ENCODE measurements around the gene SFI1. TPM values are rescaled to one million over a fixed set of nuclear protein-coding genes. Genes with fewer than 3 reads are reported as not detected.
A peak's percentile ranks its signal among the peaks of the same experiment; 100 is the strongest.
"Not testable (repeated sequence)": the region's sequence is repeated elsewhere in the genome, so short reads cannot be mapped to it uniquely, and the experiment has no call there.

The SFI1 gene
- total RNA-seq, 1 donor from 2014 or later: 22.1 TPM

DNA sequence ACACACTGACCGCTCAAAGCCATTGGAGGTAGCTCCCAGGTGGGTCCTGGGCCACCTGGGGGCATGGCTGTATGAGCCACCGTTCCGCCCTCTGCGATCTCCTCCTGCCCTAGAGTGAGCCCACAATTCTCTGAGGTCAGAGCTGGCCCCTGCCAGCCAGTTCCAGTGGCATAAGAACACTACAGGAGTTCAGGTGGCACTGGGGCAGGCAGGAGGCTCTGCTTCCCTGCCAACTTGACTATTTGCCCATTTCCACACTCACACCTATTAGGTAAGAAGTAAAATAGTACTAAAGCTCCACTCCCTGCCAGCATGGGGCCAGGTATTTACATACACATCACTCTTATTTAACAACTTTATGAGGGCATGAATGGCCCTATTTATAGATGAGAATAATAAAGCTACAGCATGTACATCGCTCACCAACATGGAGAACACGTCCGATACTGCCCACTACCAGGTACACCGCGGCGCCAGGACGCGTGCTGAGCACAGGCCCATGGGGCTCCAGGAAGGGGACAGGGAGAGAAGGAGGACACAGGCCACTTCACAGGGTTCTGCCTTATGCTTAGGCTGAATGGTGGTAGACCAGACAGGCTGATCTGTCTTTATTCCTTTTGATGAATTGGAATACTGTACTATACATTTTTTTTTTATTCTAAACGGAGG is 139.4 kb downstream of the SFI1 start:
- no peak for DNase-seq (ENCODE audit: low spot score)

DNA sequence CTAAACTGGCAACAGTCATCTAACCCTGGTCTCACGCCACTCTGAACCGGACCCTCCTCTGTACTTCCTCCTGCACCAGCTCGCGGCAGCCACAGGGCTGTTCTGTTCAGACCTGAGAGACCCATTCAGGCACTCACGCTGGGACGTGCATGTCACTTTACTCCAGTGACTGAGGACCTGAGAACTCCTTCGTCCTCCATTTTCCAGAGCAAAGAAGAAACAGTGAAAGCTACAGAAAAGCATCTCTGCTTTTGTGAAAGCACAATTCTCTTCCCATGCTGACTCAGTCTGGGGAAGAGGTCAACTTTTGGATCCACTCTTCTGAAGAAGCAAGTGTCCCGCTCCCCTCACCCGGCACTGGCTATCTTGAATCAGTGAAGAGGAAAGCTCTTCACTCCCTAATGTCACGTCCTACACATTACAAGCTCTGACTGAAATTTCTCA is 141.1 kb downstream of the SFI1 start:
- no peak for DNase-seq (ENCODE audit: low spot score)

DNA sequence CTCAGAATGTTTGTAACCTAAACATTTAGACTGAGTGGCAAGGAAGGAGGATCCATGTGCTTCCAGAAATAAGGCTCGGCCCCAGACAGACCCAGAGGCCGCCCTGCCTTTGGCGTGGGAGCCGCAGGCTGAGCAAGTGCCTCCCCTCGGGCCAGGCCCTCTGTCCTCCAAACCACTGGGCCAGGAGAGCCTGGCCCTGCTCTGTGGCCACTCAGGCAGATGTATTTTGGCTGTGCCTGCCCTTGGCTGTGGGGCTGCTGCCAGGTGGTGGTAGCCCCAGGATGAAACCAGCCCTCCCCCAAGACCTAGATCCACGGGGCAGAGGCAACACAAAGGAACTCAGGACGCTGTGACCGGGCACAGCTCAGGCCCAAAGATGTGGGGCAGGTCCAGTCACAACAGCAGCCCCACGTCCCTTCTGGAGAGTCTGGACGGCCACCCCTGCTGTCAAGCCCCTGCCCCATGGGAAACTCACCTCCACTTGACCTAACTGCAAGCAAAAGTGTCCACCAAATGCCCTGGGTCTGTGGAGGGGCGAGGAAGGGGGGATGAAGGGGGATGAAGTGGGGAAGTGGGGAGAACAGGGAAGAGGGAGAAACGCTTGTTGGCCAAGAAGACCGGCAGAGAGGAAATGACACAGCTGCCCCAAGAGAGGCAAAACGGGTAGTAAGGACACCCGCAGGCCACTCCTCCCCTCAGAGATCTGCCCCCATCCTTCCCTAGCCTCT is 141.7 kb downstream of the SFI1 start:
- DNase-seq (ENCODE audit: low spot score): no peak

DNA sequence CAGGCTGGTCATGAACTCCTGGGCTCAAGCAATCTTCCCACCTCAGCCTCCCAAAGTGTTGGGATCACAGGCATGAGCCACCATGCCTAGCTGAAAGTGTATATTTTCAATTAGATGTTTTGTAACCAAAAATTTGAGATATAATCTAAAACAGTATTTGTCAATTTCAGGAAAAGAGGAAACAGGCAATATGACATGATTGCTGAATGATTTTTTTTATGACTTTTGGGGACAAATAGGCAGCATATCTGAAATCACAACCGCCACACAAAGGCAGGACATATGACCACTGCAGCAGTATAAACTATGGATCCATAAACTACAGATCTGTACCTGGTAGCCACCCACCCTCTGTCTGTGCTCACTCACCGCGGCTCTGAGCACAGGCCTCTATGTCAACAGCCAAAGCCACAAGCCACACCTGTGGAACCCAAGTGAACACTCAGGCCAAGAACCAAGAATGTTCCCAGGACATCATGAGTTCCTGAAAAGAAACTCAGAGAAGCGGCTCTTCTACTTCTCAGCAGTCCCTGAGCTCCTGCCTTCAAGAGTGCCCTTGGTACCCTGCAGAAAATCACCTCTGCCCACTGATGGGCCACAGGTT is 143.2 kb downstream of the SFI1 start:
- DNase-seq (ENCODE audit: low spot score): no peak

DNA sequence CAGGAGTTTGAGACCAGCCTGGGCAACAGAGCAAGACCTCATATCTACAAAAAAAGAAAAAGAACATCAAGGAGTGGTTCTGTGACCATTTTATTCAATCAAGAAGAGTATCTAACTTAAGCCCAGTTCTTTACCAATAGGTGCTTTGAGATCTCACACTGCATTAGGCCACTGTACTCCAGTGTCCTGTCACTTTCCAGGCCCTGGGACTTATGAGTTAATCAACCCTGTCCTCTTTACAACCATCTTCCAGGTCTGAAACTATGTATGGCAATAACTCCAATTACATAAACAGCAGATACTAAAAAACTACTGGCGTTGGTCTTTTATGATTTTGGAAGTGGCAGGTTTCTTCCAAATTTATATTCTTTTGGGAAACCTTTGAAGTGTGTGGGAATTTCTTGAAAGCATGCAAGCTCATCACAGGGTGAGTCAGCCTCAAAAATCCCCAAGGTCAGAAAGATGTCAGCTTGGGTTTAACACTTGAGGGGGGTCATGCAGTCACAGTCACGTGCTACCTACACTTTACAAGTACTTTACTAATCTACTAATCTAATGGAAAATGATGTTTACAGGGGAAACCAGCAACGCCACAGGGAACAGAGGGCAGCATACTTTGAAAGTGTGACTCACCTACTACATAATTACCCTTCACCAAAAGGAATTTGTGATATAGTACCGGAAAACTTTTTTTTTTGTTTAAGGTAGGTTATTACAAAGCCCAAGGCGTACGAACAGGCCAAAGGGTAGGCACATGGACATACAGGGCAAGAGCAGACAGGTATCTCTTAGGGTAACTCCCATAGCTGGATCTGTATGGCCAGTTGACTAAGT is 150.1 kb downstream of the SFI1 start:
- DNase-seq (ENCODE audit: low spot score): peak; percentile 29

DNA sequence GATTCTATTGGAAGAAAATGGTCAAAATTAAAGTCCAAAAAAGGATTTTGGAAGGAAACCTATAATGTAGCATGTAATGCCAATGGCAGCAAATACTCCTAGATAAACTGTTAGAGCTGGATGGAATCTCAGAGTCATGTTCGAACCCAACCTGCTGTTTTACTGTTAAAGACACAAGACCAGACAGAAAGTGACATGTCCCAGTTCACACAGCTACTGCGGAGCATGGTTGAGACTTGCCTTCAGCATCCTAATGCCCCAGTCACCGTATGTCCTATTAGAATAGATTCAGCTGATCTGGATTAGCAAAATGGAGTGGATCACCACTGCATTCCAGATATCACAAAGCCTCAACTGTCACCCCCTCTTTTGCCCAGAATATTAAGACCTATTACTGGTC is 150.7 kb downstream of the SFI1 start:
- no peak for DNase-seq (ENCODE audit: low spot score)

DNA sequence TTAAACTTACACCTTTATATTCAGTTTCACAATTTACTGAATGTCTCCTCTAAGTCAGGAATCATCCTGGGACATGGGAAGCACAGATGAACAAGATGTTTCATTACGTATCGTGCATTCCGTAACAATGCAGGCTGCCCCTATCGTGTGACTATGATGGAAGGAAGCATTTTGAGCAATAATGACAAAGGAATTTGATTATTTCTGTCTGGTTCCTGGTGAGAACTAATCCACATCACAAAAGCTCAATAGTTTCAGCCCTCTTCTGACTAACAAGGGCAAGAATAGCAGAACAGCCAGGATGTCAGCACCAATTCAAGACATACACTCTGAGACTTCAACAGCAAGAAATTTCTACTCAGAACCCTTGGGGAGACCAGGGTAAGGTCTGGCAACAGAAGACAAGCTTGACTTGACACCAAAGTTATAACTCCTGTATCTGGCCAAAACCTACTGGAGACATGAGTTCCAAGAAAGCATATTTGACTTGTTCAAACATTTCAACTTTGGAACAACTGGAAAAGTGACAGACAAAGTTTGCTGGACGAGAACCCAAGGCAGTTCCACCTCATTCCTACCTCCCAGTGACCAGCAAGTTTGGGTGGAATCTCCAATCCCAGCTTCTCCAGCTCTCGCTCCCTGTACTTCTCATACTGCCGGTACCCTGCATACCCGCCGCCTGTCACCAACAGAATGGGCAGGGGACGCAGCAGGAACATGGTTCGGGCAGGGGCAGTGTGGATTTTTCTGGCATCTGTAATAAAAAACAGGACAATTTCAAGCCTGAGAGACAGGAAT is 151.4 kb downstream of the SFI1 start:
- DNase-seq (ENCODE audit: low spot score): no peak

DNA sequence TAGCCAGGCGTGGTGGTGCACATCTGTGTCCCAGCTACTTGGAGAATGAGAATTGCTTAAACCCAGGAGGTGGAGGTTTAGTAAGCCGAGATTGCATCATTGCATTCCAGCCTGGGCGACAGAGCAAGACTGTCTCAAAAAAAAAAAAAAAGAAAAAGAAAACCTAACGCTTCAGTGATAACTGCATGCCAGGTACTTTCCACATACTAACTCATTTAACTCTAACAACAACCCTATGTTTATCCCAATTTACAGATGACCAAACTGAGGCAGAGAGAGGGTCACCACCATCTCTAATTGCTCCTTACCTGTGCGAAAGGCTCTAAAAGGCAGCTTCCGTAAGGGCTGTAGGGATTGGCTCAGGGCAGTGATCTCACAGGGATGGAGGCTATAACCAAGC is 154.1 kb downstream of the SFI1 start:
- peak; percentile 44 for DNase-seq (ENCODE audit: low spot score)

DNA sequence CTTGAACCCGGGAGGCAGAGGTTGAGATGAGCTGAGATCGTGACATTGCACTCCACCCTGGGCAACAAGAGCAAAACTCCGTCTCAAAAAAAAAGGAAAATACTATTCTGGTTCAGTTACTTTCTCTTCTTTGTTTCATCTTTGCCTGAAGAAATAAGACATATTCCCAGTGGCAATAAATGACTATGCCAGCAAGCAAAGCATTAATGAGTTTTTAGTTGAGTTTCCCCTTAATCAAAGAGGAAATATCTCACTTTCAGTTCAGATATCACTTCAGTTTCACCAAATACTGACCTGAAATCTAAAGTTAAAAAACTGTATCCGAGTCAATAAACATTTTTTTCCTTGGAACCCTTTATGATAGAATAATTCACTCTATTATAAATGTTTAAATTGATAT is 155.3 kb downstream of the SFI1 start:
- DNase-seq (ENCODE audit: low spot score): no peak

DNA sequence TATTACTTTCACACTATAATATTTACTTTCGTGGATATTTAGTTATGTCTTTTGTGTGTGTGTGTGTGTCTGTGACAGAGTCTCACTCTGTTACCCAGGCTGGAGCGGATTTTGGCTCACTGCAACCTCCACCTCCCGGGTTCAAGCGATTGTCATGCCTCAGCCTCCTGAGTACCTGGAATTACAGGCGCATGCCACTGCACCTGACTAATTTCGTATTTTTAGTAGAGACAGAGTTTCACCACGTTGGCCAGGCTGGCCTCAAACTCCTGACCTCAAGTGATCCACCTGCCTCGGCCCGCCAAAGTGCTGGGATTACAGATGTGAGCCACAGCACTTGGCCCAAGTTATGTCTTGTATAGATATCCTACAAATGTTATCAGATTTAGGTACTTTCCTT is 155.8 kb downstream of the SFI1 start:
- no peak for DNase-seq (ENCODE audit: low spot score)

DNA sequence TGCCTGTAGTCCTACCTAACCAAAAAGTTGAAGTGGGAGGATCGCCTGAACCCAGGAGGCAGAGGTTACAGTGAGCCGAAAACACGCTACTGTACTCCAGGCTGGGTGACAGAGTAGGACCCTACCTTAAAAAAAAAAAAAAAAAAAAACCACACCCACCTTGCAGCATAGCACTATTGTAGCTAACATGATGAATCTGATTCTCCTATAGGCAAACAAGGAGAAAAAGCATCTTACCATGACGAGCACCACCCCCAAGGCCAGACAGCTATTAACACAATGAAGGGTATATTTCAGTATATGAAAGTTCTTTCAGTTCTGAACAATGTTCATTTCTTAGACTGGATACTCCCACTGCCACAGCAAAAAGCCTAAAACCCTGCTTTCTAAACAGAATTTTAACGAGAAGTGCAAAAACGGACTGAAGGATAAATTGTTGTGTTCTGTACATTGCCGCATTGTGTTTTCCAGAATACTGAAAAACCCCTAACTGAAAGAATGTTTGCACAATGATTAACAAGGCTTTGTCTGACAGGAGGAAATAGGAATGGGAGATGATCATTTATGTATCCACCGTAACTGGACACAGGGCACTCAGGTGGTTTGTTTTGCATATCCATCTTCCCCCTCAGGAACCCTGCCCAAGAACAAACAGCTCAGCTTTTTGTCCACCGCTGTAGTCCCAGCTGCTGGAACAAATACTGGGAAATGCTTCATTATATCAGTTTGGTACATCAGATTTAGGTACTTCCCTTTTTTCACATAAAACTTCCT is 156.8 kb downstream of the SFI1 start:
- DNase-seq (ENCODE audit: low spot score): no peak

DNA sequence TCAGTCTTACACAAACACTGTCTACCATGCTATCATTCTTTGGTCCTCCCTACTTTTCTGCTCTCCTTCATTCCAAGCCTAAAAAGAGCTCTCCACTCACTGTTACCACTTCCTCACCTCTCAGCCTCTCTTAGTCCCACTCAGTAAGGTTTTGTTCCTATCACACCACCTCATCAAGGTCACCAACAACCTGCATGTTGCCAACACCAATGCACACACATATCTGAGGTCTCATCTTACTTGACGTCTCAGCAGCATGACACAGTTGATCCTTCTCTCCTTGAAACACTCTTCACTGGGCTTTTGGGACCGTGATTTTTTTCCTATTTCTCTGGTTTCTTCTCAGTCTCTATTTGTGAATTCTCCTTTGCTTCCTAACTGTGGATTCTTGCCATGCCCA is 157.6 kb downstream of the SFI1 start:
- DNase-seq (ENCODE audit: low spot score): no peak

DNA sequence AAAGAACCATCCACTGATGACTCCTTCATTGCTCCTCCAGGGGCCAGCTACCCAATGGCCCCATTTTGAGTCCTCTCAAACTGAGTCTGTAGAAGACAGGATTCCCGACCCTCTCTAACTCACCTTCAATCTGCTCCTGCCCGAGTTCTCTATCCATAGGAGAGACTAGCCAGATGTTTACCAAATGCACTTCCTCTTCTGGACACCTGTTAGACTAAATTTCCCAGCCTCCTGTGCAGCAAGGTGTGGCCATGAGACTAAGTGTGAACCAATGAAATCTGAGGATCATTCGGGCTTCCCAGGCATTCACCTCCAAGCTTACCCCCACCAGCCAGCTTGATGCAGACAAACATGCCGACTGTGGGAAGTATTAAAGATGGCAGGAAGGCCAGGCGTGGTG is 158.1 kb downstream of the SFI1 start:
- no peak for DNase-seq (ENCODE audit: low spot score)

DNA sequence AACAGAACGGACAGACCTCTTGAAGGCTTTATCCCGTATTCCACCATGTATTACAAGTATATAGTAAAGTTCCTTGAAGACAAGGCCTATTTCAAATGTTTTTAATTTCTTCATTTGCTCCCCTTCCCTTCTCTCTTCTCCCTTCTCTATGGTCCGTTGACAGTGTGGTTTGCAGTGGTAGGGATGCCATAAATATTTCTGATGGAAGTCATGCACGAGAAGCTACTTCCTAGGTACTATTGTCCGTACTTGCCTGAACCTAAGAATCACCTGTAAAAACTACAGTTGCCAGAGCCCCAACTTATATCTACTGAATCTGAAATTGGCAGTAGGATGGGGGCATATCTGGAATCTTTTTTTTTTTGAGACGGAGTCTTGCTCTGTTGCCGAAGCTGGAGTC is 162.9 kb downstream of the SFI1 start:
- DNase-seq (ENCODE audit: low spot score): no peak

DNA sequence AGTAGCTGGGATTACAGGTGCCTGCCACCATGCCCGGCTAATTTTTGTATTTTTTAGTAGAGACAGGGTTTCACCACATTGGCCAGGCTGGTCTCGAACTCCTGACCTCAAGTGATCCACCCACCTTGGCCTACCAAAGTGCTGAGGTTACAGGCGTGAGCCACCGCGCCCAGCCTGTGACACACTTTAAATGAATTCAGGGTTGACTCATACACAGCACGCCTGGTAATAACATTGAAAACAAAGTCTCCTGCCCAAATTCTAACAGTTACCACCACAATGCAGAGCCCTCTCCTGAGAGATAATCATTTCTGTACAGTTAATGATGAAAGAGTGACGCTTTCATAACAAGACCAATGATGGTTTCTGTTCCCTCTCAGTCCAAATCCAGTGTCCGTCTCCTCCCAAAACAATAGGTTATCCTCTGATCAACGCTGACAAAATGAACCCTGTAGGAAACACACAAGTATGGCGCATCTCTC is 164.6 kb downstream of the SFI1 start:
- DNase-seq (ENCODE audit: low spot score): not testable (repeated sequence)

DNA sequence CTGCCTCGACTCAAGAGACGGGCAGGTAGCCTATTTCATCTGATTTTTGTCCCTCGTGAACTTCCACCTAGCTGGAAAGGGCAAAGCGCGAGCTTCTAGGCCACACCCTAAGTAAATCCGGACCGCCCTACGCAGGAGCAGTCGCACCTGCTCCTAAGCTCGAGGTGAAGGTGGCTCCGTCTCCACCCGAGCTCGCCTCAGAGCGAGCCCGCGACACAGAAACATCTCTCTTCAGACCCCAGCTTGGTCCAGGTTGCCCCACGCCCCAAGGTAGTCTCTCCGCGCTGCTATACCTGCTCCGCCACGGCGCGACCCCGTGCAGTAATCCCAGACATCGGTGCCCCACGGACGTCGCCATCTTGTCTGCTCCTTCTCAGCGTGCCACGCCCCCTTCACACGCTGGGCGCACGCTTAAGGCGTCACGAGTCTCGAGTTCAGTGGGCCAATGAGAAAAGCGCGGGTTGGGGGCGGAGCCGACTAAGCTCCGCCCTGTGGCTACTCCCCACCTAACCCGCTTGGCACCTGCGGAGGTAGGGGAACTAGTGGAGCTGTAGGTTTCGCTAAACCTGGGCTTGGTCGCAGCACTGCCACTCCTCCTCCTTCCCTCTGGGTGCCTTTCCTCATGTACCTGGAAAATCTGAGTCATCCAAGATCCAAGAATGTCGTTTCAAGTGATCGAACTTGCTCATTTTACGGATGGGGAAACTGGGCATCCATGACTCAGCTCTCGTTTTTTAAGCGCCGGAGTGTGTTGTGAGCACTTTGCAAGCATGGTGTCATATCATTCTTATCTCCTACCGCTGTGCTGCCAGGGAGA is 165.7 kb downstream of the SFI1 start, which contains the start of gene PISD:
Gene PISD, minus strand, starts transcription at position 365 of the 817 bp plus-strand sequence. Its CDS starts 7 bp downstream, at position 358.
- DNase-seq (ENCODE audit: low spot score): peak; percentile 97

DNA sequence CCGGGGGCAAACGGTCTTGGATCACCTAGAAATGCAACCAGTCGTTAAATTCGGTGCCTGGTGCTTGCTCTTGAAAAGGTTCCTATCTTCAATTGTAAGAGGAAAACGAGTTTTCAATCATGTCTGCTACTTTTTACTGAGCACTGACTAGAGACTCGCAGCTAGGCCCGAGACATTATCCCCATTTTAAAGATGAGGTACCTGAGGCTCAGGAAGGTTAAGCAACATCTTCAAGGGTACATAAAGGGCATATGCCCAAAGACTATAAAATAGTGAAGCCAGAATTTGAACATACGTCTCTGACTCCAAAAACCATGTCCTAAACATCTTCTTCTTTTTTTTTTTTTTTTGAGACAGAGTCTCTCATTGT is 166.3 kb downstream of the SFI1 start:
- DNase-seq (ENCODE audit: low spot score): no peak

Measured in umbilical cord (tissue), 2 donors.